NOMO-1 treated with DMSO at 0.1 percent for 48 hours (cell line): Measurements from ENCODE around the gene PTPN23.
"Not testable (repeated sequence)": the region's sequence is repeated elsewhere in the genome, so short reads cannot be mapped to it uniquely, and the experiment has no call there.

Source experiments
- DNase-seq: peaks from one replicate; lab custom pipeline; 2025; ENCODE audit not compliant: unreplicated experiment; lab: John Stamatoyannopoulos, UW

The PTPN23 gene

DNA sequence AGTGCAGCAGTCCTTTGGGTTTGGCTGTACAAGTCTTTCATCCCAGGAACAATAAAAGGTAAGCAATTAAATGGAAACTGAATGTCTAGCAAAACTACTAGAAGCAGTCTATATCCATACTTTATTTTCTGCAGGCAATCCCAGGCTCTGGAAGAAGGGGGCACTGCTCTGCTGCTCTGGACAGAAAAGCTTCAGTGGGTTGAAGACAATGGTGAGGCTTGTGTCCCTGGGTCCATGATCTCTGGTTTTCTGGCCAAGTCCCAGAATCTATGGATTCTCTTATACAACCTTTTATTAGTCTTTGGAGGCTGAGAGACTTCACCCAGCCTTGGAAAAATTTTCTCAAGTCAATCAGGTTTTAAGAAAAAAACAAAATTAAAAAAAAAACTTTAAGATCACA lies 59.3 kb downstream of the PTPN23 start:
- no peak for DNase-seq

DNA sequence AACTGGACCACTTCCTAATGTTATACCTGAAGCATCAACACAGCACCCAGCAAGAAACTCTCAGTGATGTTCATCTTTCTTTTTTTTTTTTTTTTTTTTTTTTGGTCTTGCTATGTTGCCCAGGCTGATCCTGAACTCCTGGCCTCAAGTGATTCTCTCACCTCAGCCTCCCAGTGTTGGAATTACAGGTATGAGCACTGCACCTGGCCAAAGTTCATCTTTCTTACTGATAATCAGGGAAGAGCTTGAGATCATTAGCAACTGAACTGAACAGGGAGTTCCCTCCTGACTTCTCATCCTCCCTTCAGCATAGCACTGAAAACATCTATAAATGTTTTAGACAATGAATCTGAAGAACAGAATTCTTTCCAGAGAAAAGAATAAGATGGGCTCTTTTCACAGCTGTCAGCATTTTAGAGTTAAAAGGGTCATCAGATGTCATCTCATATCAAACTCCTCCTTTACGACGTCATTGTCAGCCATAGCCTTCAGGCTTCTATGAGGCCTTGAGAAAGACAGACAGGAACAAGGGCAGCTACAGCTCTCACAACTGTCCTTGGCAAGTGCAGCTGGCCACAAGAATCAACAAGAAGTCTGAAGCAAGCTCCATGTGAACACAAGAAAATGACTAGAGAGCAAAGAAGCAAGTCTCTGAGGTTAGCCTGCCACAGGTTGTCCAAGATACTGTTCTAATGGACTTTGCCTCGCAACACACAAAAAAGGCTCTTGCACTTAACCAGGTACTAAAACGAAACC lies 61.2 kb downstream of the PTPN23 start:
- DNase-seq = no peak

DNA sequence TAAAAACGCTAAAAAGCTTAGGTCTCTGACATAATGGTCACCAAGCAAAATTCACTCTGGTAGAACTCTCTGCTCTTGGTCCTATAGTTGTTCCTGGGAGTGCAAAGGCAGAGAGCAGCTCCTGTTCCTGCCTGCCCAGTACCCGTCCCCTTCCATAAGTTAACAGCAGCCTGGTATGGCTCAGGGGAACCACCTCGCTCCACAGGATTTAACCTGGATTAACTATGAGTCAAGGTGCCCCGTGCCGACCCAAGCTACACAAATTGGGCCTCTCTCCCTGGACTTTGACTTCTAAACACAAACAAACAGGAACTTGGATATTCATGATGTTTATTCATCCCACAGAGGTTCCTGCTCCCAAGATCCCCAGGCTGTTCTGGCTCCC lies 62.8 kb downstream of the PTPN23 start:
- DNase-seq = no peak

DNA sequence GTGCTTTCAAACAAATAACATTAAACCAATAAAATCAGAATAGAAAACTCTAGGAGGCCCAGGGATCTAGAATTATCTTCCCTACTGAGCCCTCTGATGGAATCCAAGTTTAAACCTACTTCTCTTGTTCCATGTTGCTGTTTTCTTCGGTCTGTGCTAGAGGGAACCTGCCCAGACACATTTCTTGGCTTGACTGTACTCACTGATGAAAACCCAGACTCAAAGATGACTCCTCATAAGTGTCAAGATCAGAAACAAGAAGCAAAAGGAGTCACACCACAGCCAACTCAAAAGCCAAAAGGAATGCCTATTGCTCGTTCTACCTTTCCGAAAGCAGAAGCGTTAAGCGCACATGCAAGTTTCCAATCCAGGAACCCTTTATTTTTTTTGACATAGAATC lies 63.3 kb downstream of the PTPN23 start:
- no peak for DNase-seq

DNA sequence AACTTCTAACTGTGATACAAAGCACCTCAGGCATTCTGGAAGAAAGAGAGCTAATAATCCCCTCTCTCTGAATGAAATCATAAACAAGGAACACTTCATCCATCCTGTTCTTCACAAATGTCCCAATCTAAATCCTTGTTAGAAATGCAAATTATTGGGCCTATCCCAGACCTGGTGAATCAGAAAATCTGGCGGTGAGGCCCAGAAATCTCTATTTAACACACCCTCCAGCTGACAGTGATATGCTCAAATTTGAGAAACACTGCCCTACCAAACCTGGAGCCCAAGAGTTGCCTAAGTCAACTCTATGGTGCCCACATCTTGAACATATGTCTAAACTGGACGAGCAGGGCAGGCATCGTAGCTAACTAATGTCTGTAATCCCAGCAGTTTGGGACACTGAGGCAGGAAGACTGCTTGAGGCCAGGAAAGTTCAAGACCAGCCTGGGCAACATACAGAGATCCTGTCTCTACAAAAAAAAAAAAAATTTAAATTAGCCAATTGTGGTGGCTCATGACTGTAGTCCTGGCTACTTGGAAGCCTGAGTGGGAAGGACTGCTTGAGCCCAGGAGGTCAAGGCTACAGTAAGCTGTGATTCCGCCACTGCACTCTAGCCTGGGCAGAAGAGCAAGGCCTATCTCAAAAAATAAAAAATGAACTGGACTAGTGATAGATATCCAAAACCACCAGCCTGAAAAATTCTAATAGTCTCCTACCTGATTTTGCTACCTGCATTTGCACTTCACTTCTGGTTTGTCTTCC lies 71.8 kb downstream of the PTPN23 start:
- no peak for DNase-seq

DNA sequence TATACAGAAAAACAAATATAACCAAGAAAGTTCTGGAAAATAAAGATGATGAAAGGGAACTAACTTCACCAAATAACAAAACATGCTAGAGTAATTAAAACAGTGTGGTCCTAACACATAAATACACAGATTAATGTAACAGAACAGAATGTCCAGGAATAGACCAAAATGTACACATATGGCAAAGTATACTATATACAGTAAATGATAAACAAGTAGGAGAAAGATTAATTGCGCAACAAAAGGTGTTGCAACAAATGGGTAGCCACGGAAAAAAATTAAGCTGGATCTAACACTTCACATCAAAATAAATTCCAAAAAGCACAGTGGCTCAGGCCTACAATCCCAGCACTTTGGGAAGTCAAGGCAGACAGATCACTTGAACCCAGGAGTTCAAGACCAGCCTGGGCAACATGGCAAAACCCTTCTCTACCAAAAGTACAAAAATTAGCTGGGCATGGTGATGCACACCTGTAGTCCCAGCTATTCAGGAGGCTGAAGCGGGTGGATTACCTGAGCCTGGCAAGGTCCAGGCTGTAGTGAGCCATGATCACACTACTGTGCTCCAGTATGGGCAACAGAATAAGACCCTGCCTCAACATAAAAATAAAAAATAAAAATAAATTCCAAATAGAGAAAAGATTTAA lies 75.1 kb downstream of the PTPN23 start:
- DNase-seq = peak; percentile 10

DNA sequence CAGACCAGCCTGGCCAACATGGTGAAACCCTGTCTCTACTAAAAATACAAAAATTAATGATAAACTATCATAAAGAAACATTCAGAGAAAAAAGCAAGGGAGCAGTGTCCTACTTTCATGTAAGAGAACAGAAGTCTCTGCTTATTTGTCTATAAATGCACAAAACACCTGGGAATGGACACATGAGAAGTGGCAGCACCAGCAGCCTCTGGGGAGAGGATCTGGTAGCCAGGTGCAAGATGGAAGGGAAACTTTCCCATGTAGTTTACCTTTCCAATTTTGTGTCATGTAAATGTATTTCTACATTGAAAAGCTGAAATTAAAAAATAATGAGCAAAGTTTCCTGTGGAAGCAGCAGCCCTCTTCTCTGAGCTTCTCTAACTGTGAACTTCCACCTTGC lies 76.2 kb downstream of the PTPN23 start:
- DNase-seq = no peak

DNA sequence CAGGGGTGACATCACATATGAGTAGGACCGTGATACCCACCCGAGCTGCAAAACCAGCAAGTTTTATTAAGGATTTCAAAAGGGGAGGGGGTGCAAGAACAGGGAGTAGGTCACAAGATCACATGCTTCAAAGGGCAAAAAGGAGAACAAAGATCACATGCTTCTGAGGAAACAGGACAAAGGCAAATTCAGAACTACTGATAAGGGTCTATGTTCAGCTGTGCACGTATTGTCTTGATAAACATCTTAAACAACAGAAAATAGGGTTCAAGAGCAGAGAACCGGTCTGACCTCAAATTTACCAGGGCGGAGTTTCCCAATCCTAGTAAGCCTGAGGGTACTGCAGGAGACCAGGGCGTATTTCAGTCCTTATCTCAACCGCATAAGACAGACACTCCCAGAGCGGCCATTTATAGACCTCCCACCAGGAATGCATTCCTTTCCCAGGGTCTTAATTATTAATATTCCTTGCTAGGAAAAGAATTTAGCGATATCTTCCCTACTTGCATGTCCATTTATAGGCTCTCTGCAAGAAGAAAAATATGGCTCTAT lies 78.8 kb downstream of the PTPN23 start:
- DNase-seq = not testable (repeated sequence)
